Astrocyte (in vitro differentiated cells and primary cell): ENCODE data around the gene AHNAK. TPM values are rescaled to one million over a fixed set of nuclear protein-coding genes. Genes with fewer than 3 reads are reported as not detected.

Experiments
- DNase-seq: peaks from one replicate; pipeline ENCODE4 v3.0.0-alpha.2; 2010; ENCODE audit warnings: low read depth
- FAIRE-seq: peaks from 2 replicates; lab custom pipeline; 2011; peaks lifted over from hg19 to GRCh38; lab: Jason Lieb, UNC
- H2AFZ ChIP-seq: 2 replicates; pipeline ENCODE4 v1.6.0; 2012; ENCODE audit warnings: low read depth, low read length, inconsistent platforms
- H3K27ac ChIP-seq: 2 replicates; pipeline ENCODE4 v1.5.1; 2011; ENCODE audit warnings: low read depth, low read length, inconsistent platforms
- H3K27me3 ChIP-seq: 2 replicates; pipeline ENCODE4 v1.6.0; 2011; ENCODE audit warnings: low read length, inconsistent platforms; ENCODE audit not compliant: insufficient read depth
- H3K36me3 ChIP-seq: 2 replicates; pipeline ENCODE4 v1.5.1; 2011; ENCODE audit warnings: low read length, inconsistent platforms; ENCODE audit not compliant: insufficient read depth
- H3K4me1 ChIP-seq: 2 replicates; pipeline ENCODE4 v1.5.1; 2011; ENCODE audit warnings: low read length, inconsistent platforms; ENCODE audit not compliant: insufficient read depth
- H3K4me2 ChIP-seq: 2 replicates; pipeline ENCODE4 v1.6.0; 2012; ENCODE audit warnings: low read length, inconsistent platforms
- H3K4me3 ChIP-seq: 2 replicates; pipeline ENCODE4 v1.5.1; 2011; ENCODE audit warnings: low read depth, mild to moderate bottlenecking, low read length, inconsistent platforms; ENCODE audit not compliant: insufficient read depth
- H3K79me2 ChIP-seq: 2 replicates; pipeline ENCODE4 v1.6.0; 2012; ENCODE audit warnings: mild to moderate bottlenecking, low read length, inconsistent platforms; ENCODE audit not compliant: insufficient read depth
- H3K9ac ChIP-seq: 2 replicates; pipeline ENCODE4 v1.6.0; 2012; ENCODE audit warnings: mild to moderate bottlenecking, low read length, inconsistent platforms
- H3K9me3 ChIP-seq: 2 replicates; pipeline ENCODE4 v1.5.1; 2012; ENCODE audit warnings: low read depth, mild to moderate bottlenecking, low read length, inconsistent platforms; ENCODE audit not compliant: insufficient read depth
- H4K20me1 ChIP-seq: 2 replicates; pipeline ENCODE4 v1.6.0; 2012; ENCODE audit warnings: low read length, inconsistent platforms; ENCODE audit not compliant: insufficient read depth
- H3K27ac Mint-ChIP-seq: one replicate; pipeline ENCODE4 v1.8.0; 2021; ENCODE audit warnings: mild to moderate bottlenecking, mixed read lengths; ENCODE audit not compliant: unreplicated experiment
- H3K27me3 Mint-ChIP-seq: one replicate; pipeline ENCODE4 v1.8.0; 2021; ENCODE audit warnings: low read depth, mixed read lengths; ENCODE audit not compliant: unreplicated experiment
- H3K36me3 Mint-ChIP-seq: one replicate; pipeline ENCODE4 v1.8.0; 2021; ENCODE audit warnings: low read depth, mixed read lengths; ENCODE audit not compliant: unreplicated experiment
- H3K4me1 Mint-ChIP-seq: one replicate; pipeline ENCODE4 v1.8.0; 2021; ENCODE audit warnings: low read depth, mixed read lengths; ENCODE audit not compliant: unreplicated experiment
- H3K4me3 Mint-ChIP-seq: one replicate; pipeline ENCODE4 v1.8.0; 2021; ENCODE audit warnings: mild to moderate bottlenecking, moderate library complexity, mixed read lengths; ENCODE audit not compliant: unreplicated experiment
- H3K9me3 Mint-ChIP-seq: one replicate; pipeline ENCODE4 v1.8.0; 2021; ENCODE audit warnings: mild to moderate bottlenecking, mixed read lengths; ENCODE audit not compliant: unreplicated experiment
- CTCF ChIP-seq: IDR thresholded peaks from 2 replicates; pipeline ENCODE4 v1.5.1; 2011; ENCODE audit warnings: low read depth, mild to moderate bottlenecking, inconsistent platforms, low read length, moderate library complexity; ENCODE audit not compliant: insufficient read depth
- EZH2 ChIP-seq: IDR thresholded peaks from 2 replicates; pipeline ENCODE4 v1.6.1; 2012; ENCODE audit warnings: mild to moderate bottlenecking, low read length, inconsistent platforms; ENCODE audit not compliant: insufficient read depth
- total RNA-seq: library from RNA; stranded (reverse); gene quantifications from 2 replicates; pipeline ENCODE4 v1.2.1, GENCODE V29; 2021

Gene AHNAK
- total RNA-seq, 1 donor from 2014 or later: 378 TPM

GRCh38 chr11:62459080-62459479, 87.5 kb downstream of the AHNAK start:
- DNase-seq (no peak), FAIRE-seq (no peak)
- H3K36me3 Mint-ChIP-seq: no peaks in the 10 kb centered on the region
- Histone ChIP-seq H3K79me2 (no peaks in the 10 kb centered on the region), H2AFZ (no peak overlapping the region), H3K27me3 (no peaks in the 10 kb centered on the region), H3K4me2 (no peak overlapping the region), H4K20me1 (no peaks in the 10 kb centered on the region), H3K9me3 (no peaks in the 10 kb centered on the region), H3K9ac (no peak overlapping the region), H3K4me3 (no peak overlapping the region), H3K27ac (no peak overlapping the region), H3K36me3 (no peaks in the 10 kb centered on the region), H3K4me1 (peaks cover 12% of the 10 kb centered on the region)
- H3K4me3 Mint-ChIP-seq: no peak overlapping the region
- peaks cover 6% of the 10 kb centered on the region for H3K27me3 Mint-ChIP-seq
- H3K9me3 Mint-ChIP-seq: no peaks in the 10 kb centered on the region
- H3K4me1 Mint-ChIP-seq: peaks cover 2% of the 10 kb centered on the region
- no peak for TF ChIP-seq EZH2
- no peak for TF ChIP-seq CTCF
- H3K27ac Mint-ChIP-seq: no peak overlapping the region

GRCh38 chr11:62458212-62459002, 88.2 kb downstream of the AHNAK start:
- Histone ChIP-seq H3K27me3 (no peaks in the 10 kb centered on the region), H3K4me2 (no peak overlapping the region), H3K9me3 (no peaks in the 10 kb centered on the region), H4K20me1 (no peaks in the 10 kb centered on the region), H3K36me3 (no peaks in the 10 kb centered on the region), H3K79me2 (no peaks in the 10 kb centered on the region), H3K9ac (no peak overlapping the region), H3K4me1 (peaks cover 12% of the 10 kb centered on the region), H2AFZ (no peak overlapping the region), H3K27ac (no peak overlapping the region), H3K4me3 (no peak overlapping the region)
- H3K9me3 Mint-ChIP-seq: no peaks in the 10 kb centered on the region
- DNase-seq: no peak
- FAIRE-seq: no peak
- H3K27ac Mint-ChIP-seq: no peak overlapping the region
- H3K27me3 Mint-ChIP-seq: peaks cover 6% of the 10 kb centered on the region
- no peak overlapping the region for H3K4me3 Mint-ChIP-seq
- no peaks in the 10 kb centered on the region for H3K36me3 Mint-ChIP-seq
- TF ChIP-seq EZH2 (no peak), CTCF (no peak)
- peaks cover 2% of the 10 kb centered on the region for H3K4me1 Mint-ChIP-seq

GRCh38 chr11:62457478-62457877, 89.1 kb downstream of the AHNAK start:
- FAIRE-seq: no peak
- no peak for DNase-seq
- Histone ChIP-seq H2AFZ (no peak overlapping the region), H3K9me3 (no peaks in the 10 kb centered on the region), H3K4me2 (no peak overlapping the region), H3K36me3 (no peaks in the 10 kb centered on the region), H3K4me3 (no peak overlapping the region), H3K9ac (no peak overlapping the region), H3K27ac (no peak overlapping the region), H3K4me1 (peaks cover 12% of the 10 kb centered on the region), H3K27me3 (no peaks in the 10 kb centered on the region), H3K79me2 (no peaks in the 10 kb centered on the region), H4K20me1 (no peaks in the 10 kb centered on the region)
- no peaks in the 10 kb centered on the region for H3K36me3 Mint-ChIP-seq
- TF ChIP-seq CTCF: no peak
- no peak for TF ChIP-seq EZH2
- no peak overlapping the region for H3K27ac Mint-ChIP-seq
- H3K27me3 Mint-ChIP-seq: peaks cover 3% of the 10 kb centered on the region
- no peaks in the 10 kb centered on the region for H3K9me3 Mint-ChIP-seq
- H3K4me1 Mint-ChIP-seq: peaks cover 4% of the 10 kb centered on the region
- no peak overlapping the region for H3K4me3 Mint-ChIP-seq
